Vagina (tissue), 2 donors: ENCODE results near the gene CHD6. TPM values are rescaled to one million over a fixed set of nuclear protein-coding genes. Genes with fewer than 3 reads are reported as not detected.

Experiments used
- DNase-seq, 2 donors: peaks; one replicate each; pipeline ENCODE4 v3.0.0-alpha.2; 2017; ENCODE audit errors: extremely low spot score in 2 of 2
- H3K27ac ChIP-seq: fragments of 200-600 bp; sonication (generic); one replicate; pipeline ENCODE4 v1.5.1; 2019
- H3K27me3 ChIP-seq: fragments of 200-600 bp; sonication (generic); one replicate; pipeline ENCODE4 v1.5.1; 2019
- H3K36me3 ChIP-seq, 2 donors: fragments of 200-600 bp; sonication (generic); one replicate each; pipeline ENCODE4 v1.5.1; 2017 to 2019
- H3K4me1 ChIP-seq: fragments of 200-600 bp; sonication (generic); one replicate; pipeline ENCODE4 v1.5.1; 2019
- H3K4me3 ChIP-seq, 2 donors: fragments of 200-600 bp; sonication (generic); 1 replicate in 1 of 2; 2 replicates in 1 of 2; pipeline ENCODE4 v1.5.1; 2016 to 2019
- H3K9me3 ChIP-seq: fragments of 200-600 bp; sonication (generic); one replicate; pipeline ENCODE4 v1.5.1; 2019
- CTCF ChIP-seq, 3 experiments: fragments of 450-650 bp in 2 of 3; fragments of 200-600 bp in 1 of 3; sonication (generic) in 1 of 3; IDR thresholded peaks; one replicate each; pipeline ENCODE4 v1.5.1; 2017 to 2019; ENCODE audit warnings: antibody characterized with exemption in 3 of 3, mild to moderate bottlenecking in 2 of 3, moderate library complexity in 2 of 3
- POLR2A ChIP-seq, 2 donors: fragments of 450-650 bp; IDR thresholded peaks; one replicate each; pipeline ENCODE4 v1.6.1; 2017; ENCODE audit warnings: antibody characterized with exemption in 2 of 2, mild to moderate bottlenecking in 2 of 2, moderate library complexity in 2 of 2
- POLR2AphosphoS5 ChIP-seq, 2 donors: sonication (generic); formaldehyde crosslinking; IDR thresholded peaks; one replicate each; pipeline ENCODE4 v1.9.0; 2017; ENCODE audit warnings: antibody characterized with exemption in 2 of 2, mild to moderate bottlenecking in 2 of 2, low read depth in 1 of 2; ENCODE audit not compliant: insufficient read depth in 1 of 2
- intact Hi-C: fragments of 100-400 bp; cut with DNase I; formaldehyde crosslinking; loops from one replicate; pipeline ENCODE4 v1.15.1; 2023
- total RNA-seq: library from RNA; depleted of rRNA; stranded (reverse); fragments of >200 nt; gene quantifications from one replicate; pipeline ENCODE4 v1.2.3, GENCODE V29; 2016

CHD6 gene
- total RNA-seq, 1 donor from 2014 or later, result 37.6 TPM

DNA sequence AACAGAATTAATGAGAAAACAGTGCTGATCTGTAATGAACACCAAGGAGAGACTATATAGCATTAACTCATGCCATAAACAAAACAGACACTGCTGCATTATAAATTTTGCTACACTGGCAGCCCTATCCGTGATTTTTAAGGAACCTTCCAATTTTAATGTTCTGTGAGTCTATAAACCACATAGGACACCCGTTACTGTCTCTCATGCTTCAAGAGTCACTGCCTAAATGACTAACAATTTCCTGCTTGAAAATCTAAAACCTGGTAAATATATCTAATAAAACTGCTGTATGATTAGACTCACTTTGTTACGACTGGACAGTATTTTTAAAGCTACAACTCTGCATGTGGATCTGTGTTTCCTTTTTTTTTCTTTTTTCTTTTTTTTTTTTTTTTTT is 8.7 kb downstream of the CHD6 start:
- Histone ChIP-seq H3K27ac (no peak overlapping the region), H3K36me3 (no peaks in the 10 kb centered on the region), H3K9me3 (no peaks in the 10 kb centered on the region), H3K27me3 (no peaks in the 10 kb centered on the region), H3K4me3 (no peak overlapping the region), H3K4me1 (peaks cover 23% of the 10 kb centered on the region)
- DNase-seq, result no peak
- intact Hi-C loops, result no loop called here
- TF ChIP-seq POLR2AphosphoS5 (IDR thresholded peaks at IDR 0.05; ENCODE audit: insufficient read depth in 1 of 2, low read depth in 1 of 2), result no peak
- no peak for TF ChIP-seq POLR2A (IDR thresholded peaks at IDR 0.05)
- no peak for TF ChIP-seq CTCF (IDR thresholded peaks at IDR 0.05)

GRCh38 chr20:41608606-41609005 is 9.6 kb downstream of the CHD6 start:
- Histone ChIP-seq H3K4me3 (no peak overlapping the region), H3K36me3 (no peaks in the 10 kb centered on the region), H3K27me3 (no peaks in the 10 kb centered on the region), H3K27ac (no peak overlapping the region), H3K4me1 (peaks cover 20% of the 10 kb centered on the region), H3K9me3 (no peaks in the 10 kb centered on the region)
- no peak for DNase-seq
- intact Hi-C loops, result no loop called here
- TF ChIP-seq POLR2A (IDR thresholded peaks at IDR 0.05), result no peak

- no peaks in the 10 kb centered on the region for H3K9me3 ChIP-seq
- peaks cover 20% of the 10 kb centered on the region for H3K4me1 ChIP-seq
- H3K27ac ChIP-seq, result no peak overlapping the region
- H3K27me3 ChIP-seq, result no peaks in the 10 kb centered on the region
- intact Hi-C loops, result no loop called here
- no peak for DNase-seq
- no peak overlapping the region for H3K4me3 ChIP-seq
- TF ChIP-seq POLR2A (IDR thresholded peaks at IDR 0.05) (no peak), POLR2AphosphoS5 (IDR thresholded peaks at IDR 0.05; ENCODE audit: insufficient read depth in 1 of 2, low read depth in 1 of 2) (no peak), CTCF (IDR thresholded peaks at IDR 0.05) (no peak)
- no peaks in the 10 kb centered on the region for H3K36me3 ChIP-seq
Measured at GRCh38 chr20:41607791-41608190, 10.4 kb downstream of the CHD6 start.

DNA sequence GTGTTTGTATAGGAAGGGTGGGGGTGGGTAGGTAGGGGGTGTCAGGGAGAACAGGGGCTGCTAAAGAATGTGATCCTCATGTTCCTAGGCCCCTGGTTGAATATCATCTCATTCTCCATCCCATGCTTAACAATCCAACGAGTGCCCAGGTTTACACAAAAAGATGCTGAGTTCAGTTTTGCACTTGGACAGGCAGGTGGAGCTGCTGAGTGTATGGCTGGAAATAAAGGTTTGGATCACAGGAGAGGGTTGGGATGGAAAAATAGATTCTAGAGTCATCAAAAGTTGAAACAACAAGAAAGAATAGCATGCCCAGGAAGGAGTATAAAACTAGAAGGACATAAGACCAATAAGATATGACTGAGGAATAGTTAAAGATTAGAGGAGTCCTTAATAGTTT is 14.2 kb downstream of the CHD6 start:
- no peak for TF ChIP-seq POLR2A (IDR thresholded peaks at IDR 0.05)
- no peak for TF ChIP-seq POLR2AphosphoS5 (IDR thresholded peaks at IDR 0.05; ENCODE audit: insufficient read depth in 1 of 2, low read depth in 1 of 2)
- TF ChIP-seq CTCF (IDR thresholded peaks at IDR 0.05), result no peak
- Histone ChIP-seq H3K36me3 (no peaks in the 10 kb centered on the region), H3K9me3 (peaks cover 9% of the 10 kb centered on the region), H3K27ac (no peak overlapping the region), H3K27me3 (no peaks in the 10 kb centered on the region), H3K4me1 (peaks cover 15% of the 10 kb centered on the region), H3K4me3 (no peak overlapping the region)
- intact Hi-C loops, result no loop called here
- DNase-seq, result no peak

DNA sequence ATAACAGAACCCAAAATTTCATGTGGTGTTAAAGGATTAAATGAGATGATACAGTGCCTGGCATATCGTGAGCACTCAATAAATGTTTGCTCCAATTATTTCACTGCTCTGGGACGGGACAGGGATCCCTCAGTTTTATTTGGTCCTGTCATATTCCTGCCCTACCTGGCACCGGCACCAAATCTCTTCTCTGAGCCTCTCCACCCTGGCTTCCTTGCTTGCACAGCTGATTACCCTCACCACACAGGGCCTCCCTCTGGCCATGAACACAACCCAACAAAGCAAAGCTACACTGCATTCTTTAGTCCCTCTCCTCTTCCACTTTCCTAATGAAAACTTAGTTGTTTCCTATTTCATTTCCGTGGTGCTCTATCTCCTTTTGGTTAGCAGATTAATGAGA is 16.4 kb downstream of the CHD6 start:
- no peaks in the 10 kb centered on the region for H3K36me3 ChIP-seq
- no peaks in the 10 kb centered on the region for H3K4me1 ChIP-seq
- H3K4me3 ChIP-seq, result no peak overlapping the region
- no peaks in the 10 kb centered on the region for H3K27me3 ChIP-seq
- no peak for DNase-seq
- H3K27ac ChIP-seq, result no peak overlapping the region
- H3K9me3 ChIP-seq, result peaks cover 18% of the 10 kb centered on the region
- intact Hi-C loops, result no loop called here
- TF ChIP-seq POLR2A (IDR thresholded peaks at IDR 0.05) (no peak), CTCF (IDR thresholded peaks at IDR 0.05) (no peak), POLR2AphosphoS5 (IDR thresholded peaks at IDR 0.05; ENCODE audit: insufficient read depth in 1 of 2, low read depth in 1 of 2) (no peak)
